K562 (cell line): ENCODE data around the gene CDK14.

Source experiments
- CTCF ChIP-seq, 3 experiments: IDR thresholded peaks in 2 of 3; conservative IDR thresholded peaks in 1 of 3; 2 replicates each; pipeline ENCODE4 v1.5.1; 2011 to 2012; ENCODE audit warnings: low read length in 3 of 3, mild to moderate bottlenecking in 3 of 3, control low read depth in 2 of 3, improper control_type of control experiment in 1 of 3, inconsistent platforms in 1 of 3, low read depth in 1 of 3, mixed read lengths in 1 of 3, moderate library complexity in 1 of 3; ENCODE audit not compliant: insufficient read depth in 2 of 3
- NEUROD1 ChIP-seq: fragments of 150-350 bp; IDR thresholded peaks from 2 replicates; pipeline ENCODE4 v1.6.1; 2014; ENCODE audit warnings: borderline replicate concordance, low read length, low read depth; ENCODE audit not compliant: partially characterized antibody
- USF1 ChIP-seq: sonication (generic); formaldehyde crosslinking; IDR thresholded peaks from 2 replicates; pipeline ENCODE4 v1.9.0; 2022; ENCODE audit warnings: mild to moderate bottlenecking, missing genetic modification reagents
- ZNF121 ChIP-seq: sonication (generic); formaldehyde crosslinking; conservative IDR thresholded peaks from 2 replicates; pipeline ENCODE4 v1.8.0; 2022; ENCODE audit warnings: missing genetic modification reagents

GRCh38 chr7:90621747-90622140 lies 25.6 kb downstream of the CDK14 start:
- TF ChIP-seq NEUROD1 (no peak), ZNF121 (CRISPR knock-in tag) (no peak), USF1 (CRISPR knock-in tag) (no peak), CTCF (IDR thresholded peaks at IDR 0.05 in 2 of 3, conservative IDR thresholded peaks at IDR 0.05 in 1 of 3; ENCODE audit: insufficient read depth in 2 of 3, low read depth in 1 of 3, low read length in 3 of 3) (no peak)
